ENCODE measurements around the gene APBB1IP. TPM values are rescaled to one million over a fixed set of nuclear protein-coding genes. Genes with fewer than 3 reads are reported as not detected.

The APBB1IP gene
- total and polyA plus RNA-seq, 2 donors from 2014 or later, result 4.1 to 20.5 TPM

- no peak overlapping the region for H3K9ac ChIP-seq (ENCODE audit: low read length in 3 of 3)
- H3K4me1 ChIP-seq (ENCODE audit: control insufficient read depth in 2 of 3, insufficient read depth in 2 of 3, low read depth in 1 of 3, low read length in 3 of 3), result no peaks in the 10 kb centered on the region
- H3K27me3 ChIP-seq (ENCODE audit: control insufficient read depth, insufficient read depth, low read length), result no peaks in the 10 kb centered on the region
- H3K4me3 ChIP-seq (ENCODE audit: low read length in 3 of 3), result no peak overlapping the region
- TF ChIP-seq CTCF (IDR thresholded peaks at IDR 0.05; ENCODE audit: borderline replicate concordance, extremely low read depth, insufficient read depth), result no peak
- intact Hi-C loops (cut with DNase I), result no loop called here
- FAIRE-seq (no peak), DNase-seq (no peak)
- no peaks in the 10 kb centered on the region for H3K36me3 ChIP-seq (ENCODE audit: control insufficient read depth in 2 of 3, insufficient read depth in 3 of 3, low read length in 3 of 3)
- no peaks in the 10 kb centered on the region for H3K9me3 ChIP-seq (ENCODE audit: control insufficient read depth in 2 of 3, insufficient read depth in 1 of 3, low read length in 3 of 3)
- H3K27ac ChIP-seq (ENCODE audit: low read depth in 2 of 2, low read length in 2 of 2), result no peak overlapping the region
These were observed 17.6 kb downstream of the APBB1IP start for GRCh38 chr10:26455567-26456315.

GRCh38 chr10:26457088-26457487 lies 18.9 kb downstream of the APBB1IP start:
- H3K9ac ChIP-seq (ENCODE audit: low read length in 3 of 3), result no peak overlapping the region
- H3K36me3 ChIP-seq (ENCODE audit: control insufficient read depth in 2 of 3, insufficient read depth in 3 of 3, low read length in 3 of 3), result no peaks in the 10 kb centered on the region
- DNase-seq (no peak), FAIRE-seq (no peak)
- no peaks in the 10 kb centered on the region for H3K9me3 ChIP-seq (ENCODE audit: control insufficient read depth in 2 of 3, insufficient read depth in 1 of 3, low read length in 3 of 3)
- intact Hi-C loops (cut with DNase I), result no loop called here
- H3K27me3 ChIP-seq (ENCODE audit: control insufficient read depth, insufficient read depth, low read length), result no peaks in the 10 kb centered on the region
- no peaks in the 10 kb centered on the region for H3K4me1 ChIP-seq (ENCODE audit: control insufficient read depth in 2 of 3, insufficient read depth in 2 of 3, low read depth in 1 of 3, low read length in 3 of 3)
- no peak overlapping the region for H3K27ac ChIP-seq (ENCODE audit: low read depth in 2 of 2, low read length in 2 of 2)
- H3K4me3 ChIP-seq (ENCODE audit: low read length in 3 of 3), result no peak overlapping the region
- TF ChIP-seq CTCF (IDR thresholded peaks at IDR 0.05; ENCODE audit: borderline replicate concordance, extremely low read depth, insufficient read depth), result no peak

GRCh38 chr10:26460736-26461135 lies 22.6 kb downstream of the APBB1IP start:
- Histone ChIP-seq H3K9ac (ENCODE audit: low read length in 3 of 3) (no peak overlapping the region), H3K27ac (ENCODE audit: low read depth in 2 of 2, low read length in 2 of 2) (no peak overlapping the region), H3K36me3 (ENCODE audit: control insufficient read depth in 2 of 3, insufficient read depth in 3 of 3, low read length in 3 of 3) (no peaks in the 10 kb centered on the region), H3K27me3 (ENCODE audit: control insufficient read depth, insufficient read depth, low read length) (no peaks in the 10 kb centered on the region), H3K4me3 (ENCODE audit: low read length in 3 of 3) (no peak overlapping the region), H3K9me3 (ENCODE audit: control insufficient read depth in 2 of 3, insufficient read depth in 1 of 3, low read length in 3 of 3) (no peaks in the 10 kb centered on the region), H3K4me1 (ENCODE audit: control insufficient read depth in 2 of 3, insufficient read depth in 2 of 3, low read depth in 1 of 3, low read length in 3 of 3) (no peaks in the 10 kb centered on the region)
- DNase-seq (no peak), FAIRE-seq (no peak)
- intact Hi-C loops (cut with DNase I), result no loop called here
- TF ChIP-seq CTCF (IDR thresholded peaks at IDR 0.05; ENCODE audit: borderline replicate concordance, extremely low read depth, insufficient read depth), result no peak
